Skeletal muscle satellite cell (primary cell): Measurements from ENCODE around the gene KIAA0586.
"Not testable (repeated sequence)": the region's sequence is repeated elsewhere in the genome, so short reads cannot be mapped to it uniquely, and the experiment has no call there.

Source experiments
- H3K27me3 ChIP-seq: 2 replicates; pipeline ENCODE4 v1.7.0; 2013; ENCODE audit warnings: low read length; ENCODE audit not compliant: control insufficient read depth, insufficient read depth
- H3K36me3 ChIP-seq: 2 replicates; pipeline ENCODE4 v1.7.0; 2013; ENCODE audit warnings: mild to moderate bottlenecking, control low read depth, low read length; ENCODE audit not compliant: insufficient read depth
- H3K4me1 ChIP-seq: 2 replicates; pipeline ENCODE4 v1.7.0; 2013; ENCODE audit warnings: low read length; ENCODE audit not compliant: control insufficient read depth, insufficient read depth
- H3K4me2 ChIP-seq: 2 replicates; pipeline ENCODE4 v1.7.0; 2013; ENCODE audit warnings: mild to moderate bottlenecking, low read length
- H3K4me3 ChIP-seq: 2 replicates; pipeline ENCODE4 v1.7.0; 2013; ENCODE audit warnings: low read length
- H3K9ac ChIP-seq: 2 replicates; pipeline ENCODE4 v1.7.0; 2013; ENCODE audit warnings: mild to moderate bottlenecking, low read depth, low read length, moderate library complexity
- H3K9me3 ChIP-seq: replicated peaks from 2 replicates; pipeline ENCODE4 v1.7.0; 2013; ENCODE audit warnings: mild to moderate bottlenecking, control low read depth, low read length

KIAA0586 gene

GRCh38 chr14:58415636-58416547 is 11.6 kb upstream of the KIAA0586 start:
- no peaks in the 10 kb centered on the region for H3K4me1 ChIP-seq
- no peak overlapping the region for H3K9ac ChIP-seq
- H3K4me2 ChIP-seq: no peak overlapping the region
- no peaks in the 10 kb centered on the region for H3K9me3 ChIP-seq
- H3K27me3 ChIP-seq: no peaks in the 10 kb centered on the region
- H3K4me3 ChIP-seq: no peak overlapping the region
- H3K36me3 ChIP-seq: peaks cover 34% of the 10 kb centered on the region

GRCh38 chr14:58416934-58417333 is 10.6 kb upstream of the KIAA0586 start:
- not testable (repeated sequence) for H3K4me3 ChIP-seq, H3K4me2 ChIP-seq, H3K27me3 ChIP-seq, H3K9me3 ChIP-seq, H3K9ac ChIP-seq, H3K4me1 ChIP-seq
- peaks cover 38% of the 10 kb centered on the region for H3K36me3 ChIP-seq

DNA sequence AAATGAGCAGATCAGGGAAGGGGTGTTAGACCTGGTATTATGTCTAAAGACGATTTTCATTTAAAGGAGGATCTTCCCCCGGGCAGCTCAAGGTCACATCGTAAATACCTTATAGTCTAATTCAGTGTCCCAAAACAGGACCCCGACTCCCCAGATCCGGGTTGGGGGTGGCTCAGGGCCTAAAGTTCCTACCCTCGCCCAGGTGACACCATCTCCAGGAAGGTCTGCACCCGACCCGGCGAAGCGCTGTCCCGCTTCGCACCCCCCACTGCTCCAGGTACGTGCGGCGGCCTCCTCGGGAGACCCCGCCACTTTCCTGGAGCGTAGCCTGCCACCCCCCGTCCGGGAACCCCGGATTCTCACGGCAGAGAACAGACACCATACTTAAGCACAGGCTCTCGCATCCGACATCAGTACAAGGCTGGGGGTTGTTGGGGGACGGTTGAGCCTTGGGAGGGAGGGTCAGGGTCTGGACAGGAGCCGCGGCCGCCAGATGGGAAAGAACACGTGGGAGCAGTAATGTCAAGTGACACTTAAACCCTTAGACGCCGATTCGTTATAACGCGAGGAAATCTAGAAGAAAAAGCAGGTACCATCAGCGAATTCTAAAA is 744 bp upstream of the KIAA0586 start:
- Histone ChIP-seq H3K36me3 (peaks cover 2% of the 10 kb centered on the region), H3K9ac (peak overlapping the region; percentile 96), H3K4me2 (peak overlapping the region; percentile 84), H3K9me3 (no peaks in the 10 kb centered on the region), H3K4me3 (peak overlapping the region; percentile 93), H3K27me3 (no peaks in the 10 kb centered on the region), H3K4me1 (peaks cover 21% of the 10 kb centered on the region)

DNA sequence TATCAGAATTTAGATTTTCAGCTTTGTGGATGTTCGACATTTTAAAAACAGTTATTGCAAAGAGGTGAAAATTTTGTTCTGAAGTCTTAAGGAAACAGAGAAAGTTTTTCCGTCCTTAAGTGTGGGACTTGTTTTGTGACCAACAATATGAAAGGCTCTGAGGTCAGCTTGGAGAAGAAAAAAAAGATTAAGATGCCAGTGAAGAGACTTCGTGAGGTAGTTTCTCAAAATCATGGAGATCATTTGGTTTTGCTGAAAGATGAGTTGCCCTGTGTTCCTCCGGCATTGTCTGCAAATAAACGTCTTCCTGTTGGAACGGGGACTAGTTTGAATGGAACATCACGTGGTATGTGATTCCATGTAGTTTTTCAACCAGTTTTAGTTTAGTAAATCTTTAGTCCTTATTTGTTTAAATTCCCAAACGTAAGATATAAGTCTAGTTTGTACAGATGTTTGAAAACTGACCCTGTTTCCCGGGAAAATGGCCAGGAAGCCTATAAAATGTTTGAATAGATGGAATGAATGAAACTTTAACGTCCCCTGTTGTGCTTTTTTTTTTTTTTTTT is 682 bp downstream of the KIAA0586 start:
- H3K27me3 ChIP-seq: no peaks in the 10 kb centered on the region
- peaks cover 4% of the 10 kb centered on the region for H3K36me3 ChIP-seq
- peak overlapping the region; percentile 96 for H3K9ac ChIP-seq
- H3K9me3 ChIP-seq: no peaks in the 10 kb centered on the region
- peak overlapping the region; percentile 93 for H3K4me3 ChIP-seq
- peak overlapping the region; percentile 83 for H3K4me2 ChIP-seq
- peaks cover 21% of the 10 kb centered on the region for H3K4me1 ChIP-seq

DNA sequence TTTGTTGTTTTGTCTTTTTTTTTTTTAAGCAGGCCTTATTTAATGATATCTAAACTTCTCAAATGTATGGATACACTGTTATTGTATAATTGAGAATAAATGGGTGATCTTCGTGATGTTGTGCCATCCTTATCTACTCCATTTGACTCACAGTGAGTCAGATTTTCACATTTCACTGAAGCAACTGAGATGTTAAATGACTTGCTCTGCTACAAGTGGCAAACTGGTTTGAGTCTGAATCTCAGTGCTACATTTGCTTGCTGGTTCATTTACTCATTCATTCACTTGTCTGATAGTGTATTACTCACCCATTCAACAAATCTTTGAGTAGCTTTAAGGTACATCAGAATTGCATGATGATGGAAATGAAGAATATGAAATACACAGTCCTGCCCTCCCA is 2.6 kb downstream of the KIAA0586 start:
- Histone ChIP-seq H3K4me1 (peaks cover 21% of the 10 kb centered on the region), H3K9ac (no peak overlapping the region), H3K36me3 (peaks cover 24% of the 10 kb centered on the region), H3K4me3 (no peak overlapping the region), H3K9me3 (no peaks in the 10 kb centered on the region), H3K4me2 (peak overlapping the region; percentile 83), H3K27me3 (no peaks in the 10 kb centered on the region)

- no peak overlapping the region for H3K4me3 ChIP-seq
- no peaks in the 10 kb centered on the region for H3K27me3 ChIP-seq
- H3K36me3 ChIP-seq: peaks cover 31% of the 10 kb centered on the region
- no peak overlapping the region for H3K9ac ChIP-seq
- no peaks in the 10 kb centered on the region for H3K4me1 ChIP-seq
- H3K4me2 ChIP-seq: no peak overlapping the region
- no peaks in the 10 kb centered on the region for H3K9me3 ChIP-seq
These were observed 12.0 kb downstream of the KIAA0586 start for GRCh38 chr14:58439476-58439875.

DNA sequence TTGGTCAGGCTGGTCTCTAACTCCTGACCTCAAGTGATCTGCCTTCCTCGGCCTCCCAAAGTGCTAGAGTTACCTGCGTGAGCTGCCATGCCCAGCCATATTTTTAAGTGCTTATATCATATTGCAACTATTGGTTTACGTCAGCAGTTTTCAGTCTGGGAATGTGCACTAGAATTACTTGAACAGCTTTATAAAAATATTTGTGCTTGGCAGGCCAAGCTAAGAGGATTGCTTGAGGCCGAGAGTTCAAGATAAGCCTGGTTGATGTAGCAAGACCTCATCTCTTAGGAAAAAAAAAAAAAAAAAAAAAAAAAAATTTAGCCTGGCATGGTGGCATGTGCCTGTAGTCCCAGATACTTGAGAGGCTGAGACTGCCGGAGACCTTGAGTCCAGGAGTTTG is 17.1 kb downstream of the KIAA0586 start:
- Histone ChIP-seq H3K36me3 (peaks cover 23% of the 10 kb centered on the region), H3K9me3 (no peaks in the 10 kb centered on the region)

DNA sequence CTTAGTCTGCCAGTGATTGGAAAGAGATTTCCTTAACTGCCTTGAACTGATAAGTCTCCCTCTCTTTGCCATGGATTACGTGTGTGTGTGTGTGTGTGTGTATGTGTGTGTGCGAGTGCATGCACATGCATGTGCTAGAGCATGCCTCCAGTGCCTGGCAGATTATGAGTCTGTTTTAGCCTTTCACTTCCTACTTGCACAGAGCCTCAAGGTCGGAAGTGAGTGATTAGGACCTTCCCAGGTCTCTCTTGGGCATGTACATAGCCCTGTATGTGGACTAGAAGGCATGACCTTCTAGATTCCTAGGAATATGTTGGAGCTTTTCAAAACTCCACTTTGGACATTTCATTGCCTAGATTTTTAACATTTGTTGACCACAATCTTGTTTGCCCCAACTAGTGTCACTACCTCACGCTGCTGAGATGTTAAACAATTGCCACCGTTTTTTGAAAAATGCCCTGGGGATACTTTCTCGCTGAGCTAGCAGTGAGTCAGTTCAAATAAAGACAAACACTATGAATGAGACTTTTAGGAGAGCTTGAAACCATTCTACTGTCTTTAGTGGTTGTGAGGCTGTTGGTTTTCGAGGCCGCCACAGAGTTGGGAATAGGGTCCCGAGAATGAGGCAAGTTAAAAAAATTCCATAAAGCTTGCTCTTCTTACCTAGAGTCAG is 28.2 kb downstream of the KIAA0586 start:
- Histone ChIP-seq H3K4me1 (no peaks in the 10 kb centered on the region), H3K9me3 (no peaks in the 10 kb centered on the region), H3K27me3 (no peaks in the 10 kb centered on the region), H3K36me3 (peaks cover 26% of the 10 kb centered on the region), H3K4me3 (no peak overlapping the region), H3K4me2 (no peak overlapping the region), H3K9ac (no peak overlapping the region)

More for the DNA sequence above, 17.1 kb downstream of the KIAA0586 start:
- Histone ChIP-seq H3K4me3 (no peak overlapping the region), H3K4me1 (peaks cover 3% of the 10 kb centered on the region), H3K9ac (no peak overlapping the region), H3K27me3 (no peaks in the 10 kb centered on the region), H3K4me2 (no peak overlapping the region)

- no peaks in the 10 kb centered on the region for H3K9me3 ChIP-seq
- peaks cover 39% of the 10 kb centered on the region for H3K36me3 ChIP-seq
- no peaks in the 10 kb centered on the region for H3K27me3 ChIP-seq
- H3K4me1 ChIP-seq: no peaks in the 10 kb centered on the region
- no peak overlapping the region for H3K4me2 ChIP-seq
- H3K4me3 ChIP-seq: no peak overlapping the region
- H3K9ac ChIP-seq: no peak overlapping the region
These were observed 33.3 kb downstream of the KIAA0586 start for GRCh38 chr14:58460772-58461171.

GRCh38 chr14:58463147-58463546 is 35.6 kb downstream of the KIAA0586 start:
- Histone ChIP-seq H3K4me3 (no peak overlapping the region), H3K9ac (no peak overlapping the region), H3K4me1 (no peaks in the 10 kb centered on the region), H3K4me2 (no peak overlapping the region), H3K36me3 (peaks cover 39% of the 10 kb centered on the region), H3K27me3 (no peaks in the 10 kb centered on the region), H3K9me3 (no peaks in the 10 kb centered on the region)

DNA sequence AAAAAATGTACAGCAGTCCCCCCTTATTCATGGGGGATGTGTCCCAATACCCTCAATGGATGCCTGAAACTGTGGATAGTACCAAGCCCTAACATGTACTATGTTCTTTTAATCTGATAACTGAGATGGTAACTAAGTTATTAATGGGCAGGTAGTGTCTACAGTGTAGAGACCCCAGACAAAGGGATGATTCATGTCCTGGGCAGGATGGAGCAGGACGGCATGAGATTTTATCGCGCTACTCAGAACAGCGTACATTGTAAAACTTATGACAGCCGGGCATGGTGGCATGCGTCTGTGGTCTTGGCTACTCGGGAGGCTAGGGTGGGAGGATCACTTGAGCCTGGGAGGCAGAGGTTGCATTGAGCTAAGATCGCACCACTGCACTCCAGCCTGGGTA is 37.1 kb downstream of the KIAA0586 start:
- peaks cover 44% of the 10 kb centered on the region for H3K36me3 ChIP-seq
- H3K9me3 ChIP-seq: no peaks in the 10 kb centered on the region
- H3K27me3 ChIP-seq: no peaks in the 10 kb centered on the region
- H3K4me3 ChIP-seq: no peak overlapping the region
- H3K4me1 ChIP-seq: no peaks in the 10 kb centered on the region
- H3K9ac ChIP-seq: no peak overlapping the region
- no peak overlapping the region for H3K4me2 ChIP-seq
